ENCODE measurements around the gene CELSR2.

Gene CELSR2

GRCh38 chr1:109270623-109271317, 21.4 kb downstream of the CELSR2 start:
- Histone ChIP-seq H3K4me2 (no peak overlapping the region), H4K20me1 (ENCODE audit: insufficient read depth) (no peaks in the 10 kb centered on the region), H2AFZ (ENCODE audit: low read depth) (no peak overlapping the region), H3K4me3 (IDR thresholded peaks at IDR 0.05; ENCODE audit: insufficient read depth, low read depth, low read length) (no peak overlapping the region), H3K4me1 (ENCODE audit: low read depth, poor library complexity, severe bottlenecking) (no peaks in the 10 kb centered on the region), H3K9ac (no peak overlapping the region), H3K36me3 (ENCODE audit: insufficient read depth) (no peaks in the 10 kb centered on the region), H3K27me3 (ENCODE audit: insufficient read depth, low read depth) (no peaks in the 10 kb centered on the region), H3K27ac (no peak overlapping the region), H3K79me2 (ENCODE audit: insufficient read depth, low read depth) (no peaks in the 10 kb centered on the region)
- no peak for TF ChIP-seq CTCF (conservative IDR thresholded peaks at IDR 0.05; ENCODE audit: low read depth, low read length)

GRCh38 chr1:109271458-109271857, 22.1 kb downstream of the CELSR2 start:
- no peak overlapping the region for H3K4me3 ChIP-seq (IDR thresholded peaks at IDR 0.05; ENCODE audit: insufficient read depth, low read depth, low read length)
- no peaks in the 10 kb centered on the region for H4K20me1 ChIP-seq (ENCODE audit: insufficient read depth)
- H3K79me2 ChIP-seq (ENCODE audit: insufficient read depth, low read depth), result no peaks in the 10 kb centered on the region
- H3K27me3 ChIP-seq (ENCODE audit: insufficient read depth, low read depth), result no peaks in the 10 kb centered on the region
- H3K4me2 ChIP-seq, result no peak overlapping the region
- H2AFZ ChIP-seq (ENCODE audit: low read depth), result no peak overlapping the region
- H3K27ac ChIP-seq, result no peak overlapping the region
- no peak for TF ChIP-seq CTCF (conservative IDR thresholded peaks at IDR 0.05; ENCODE audit: low read depth, low read length)
- no peak overlapping the region for H3K9ac ChIP-seq
- no peaks in the 10 kb centered on the region for H3K36me3 ChIP-seq (ENCODE audit: insufficient read depth)
- H3K4me1 ChIP-seq (ENCODE audit: low read depth, poor library complexity, severe bottlenecking), result peaks cover 2% of the 10 kb centered on the region

GRCh38 chr1:109272021-109272799, 22.9 kb downstream of the CELSR2 start:
- H2AFZ ChIP-seq (ENCODE audit: low read depth), result no peak overlapping the region
- no peaks in the 10 kb centered on the region for H3K79me2 ChIP-seq (ENCODE audit: insufficient read depth, low read depth)
- H3K4me2 ChIP-seq, result no peak overlapping the region
- H3K4me1 ChIP-seq (ENCODE audit: low read depth, poor library complexity, severe bottlenecking), result peaks cover 10% of the 10 kb centered on the region
- no peaks in the 10 kb centered on the region for H4K20me1 ChIP-seq (ENCODE audit: insufficient read depth)
- TF ChIP-seq CTCF (conservative IDR thresholded peaks at IDR 0.05; ENCODE audit: low read depth, low read length), result no peak
- H3K9ac ChIP-seq, result no peak overlapping the region
- no peak overlapping the region for H3K27ac ChIP-seq
- H3K27me3 ChIP-seq (ENCODE audit: insufficient read depth, low read depth), result no peaks in the 10 kb centered on the region
- no peaks in the 10 kb centered on the region for H3K36me3 ChIP-seq (ENCODE audit: insufficient read depth)
- no peak overlapping the region for H3K4me3 ChIP-seq (IDR thresholded peaks at IDR 0.05; ENCODE audit: insufficient read depth, low read depth, low read length)

- Histone ChIP-seq H3K9ac (no peak overlapping the region), H3K27me3 (ENCODE audit: insufficient read depth, low read depth) (no peaks in the 10 kb centered on the region), H3K4me1 (ENCODE audit: low read depth, poor library complexity, severe bottlenecking) (peaks cover 17% of the 10 kb centered on the region), H3K79me2 (ENCODE audit: insufficient read depth, low read depth) (no peaks in the 10 kb centered on the region), H3K36me3 (ENCODE audit: insufficient read depth) (no peaks in the 10 kb centered on the region), H4K20me1 (ENCODE audit: insufficient read depth) (no peaks in the 10 kb centered on the region), H2AFZ (ENCODE audit: low read depth) (no peak overlapping the region), H3K27ac (no peak overlapping the region), H3K4me3 (IDR thresholded peaks at IDR 0.05; ENCODE audit: insufficient read depth, low read depth, low read length) (no peak overlapping the region), H3K4me2 (no peak overlapping the region)
- TF ChIP-seq CTCF (conservative IDR thresholded peaks at IDR 0.05; ENCODE audit: low read depth, low read length), result no peak
These were observed 23.6 kb downstream of the CELSR2 start for GRCh38 chr1:109272831-109273547.
